ENCODE measurements around the gene TPCN1. TPM values are rescaled to one million over a fixed set of nuclear protein-coding genes. Genes with fewer than 3 reads are reported as not detected.

The TPCN1 gene
- total and polyA plus RNA-seq, 2 of the 8 experiments (the other 6 are each of a cell fraction or from before 2014, with no cell fraction given): 14.9 to 21.4 TPM

DNA sequence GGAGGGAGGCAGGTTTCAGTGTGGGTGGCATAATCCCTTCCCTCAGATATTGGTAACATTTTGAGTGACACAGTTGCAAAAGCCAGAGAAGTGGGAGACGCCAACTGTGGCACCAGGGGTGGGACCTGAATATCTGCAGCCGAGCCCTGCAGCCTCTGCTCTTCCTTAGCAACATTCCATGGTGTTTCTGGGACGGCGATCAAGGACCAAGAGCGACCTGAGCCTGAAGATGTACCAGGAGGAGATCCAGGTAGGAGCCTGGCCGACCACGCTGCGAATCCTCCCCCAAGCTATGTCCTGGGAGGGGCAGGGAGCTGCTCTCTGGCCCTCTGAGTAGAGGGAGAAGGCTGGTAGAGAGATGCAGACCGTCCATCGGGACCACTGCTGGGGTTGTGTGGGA is 71.8 kb downstream of the TPCN1 start (continued):
- no peak for TF ChIP-seq TBP (IDR thresholded peaks at IDR 0.05; ENCODE audit: low read depth, low read length)
- no peak for TF ChIP-seq POU5F1 (IDR thresholded peaks at IDR 0.05; ENCODE audit: low read depth, low read length)
- TF ChIP-seq SAP30 (IDR thresholded peaks at IDR 0.05; ENCODE audit: insufficient read depth, insufficient replicate concordance, low read length): no peak
- no peak for TF ChIP-seq E2F6 (IDR thresholded peaks at IDR 0.05)
- no peak for TF ChIP-seq EGR1 (IDR thresholded peaks at IDR 0.05; ENCODE audit: borderline replicate concordance, low read depth, low read length)
- no peak for TF ChIP-seq SIRT6 (IDR thresholded peaks at IDR 0.05; ENCODE audit: low read length)

Data from H1 (cell line).